Measurements from ENCODE around the gene ASTL. TPM values are rescaled to one million over a fixed set of nuclear protein-coding genes. Genes with fewer than 3 reads are reported as not detected.

The ASTL gene
- total RNA-seq, 4 donors from 2014 or later: not detected

- H3K4me1 ChIP-seq: no peaks in the 10 kb centered on the region
- peak overlapping the region in 3 of 4 donors; percentile 68 to 74 (median 70) for H3K27ac ChIP-seq
- ATAC-seq (no peak), DNase-seq (peak in 1 of 2 donors; percentile 10)
- H3K9me3 ChIP-seq: no peaks in the 10 kb centered on the region
- no peak overlapping the region for H3K4me3 ChIP-seq
- intact Hi-C loops (cut with DNase I; ENCODE audit: low total_unique reads) (no loop called here), in situ Hi-C loops (cut with MboI; ENCODE audit: low sequenced_read_pairs in 4 of 4) (loop anchor here in 2 of 4 donors (25.0 kb wide), 1 partner anchor 98 kb away; no protein-coding TSS in a partner anchor)
- no peaks in the 10 kb centered on the region for H3K36me3 ChIP-seq
- H3K27me3 ChIP-seq: peaks cover 10 to 12% (median 11%) of the 10 kb centered on the region in 3 donors
- TF ChIP-seq POLR2A (IDR thresholded peaks at IDR 0.05) (no peak), CTCF (IDR thresholded peaks at IDR 0.05 in 4 of 5, conservative IDR thresholded peaks at IDR 0.05 in 1 of 5) (no peak)
These were observed 27.6 kb downstream of the ASTL start for GRCh38 chr2:96110621-96111256.

DNA sequence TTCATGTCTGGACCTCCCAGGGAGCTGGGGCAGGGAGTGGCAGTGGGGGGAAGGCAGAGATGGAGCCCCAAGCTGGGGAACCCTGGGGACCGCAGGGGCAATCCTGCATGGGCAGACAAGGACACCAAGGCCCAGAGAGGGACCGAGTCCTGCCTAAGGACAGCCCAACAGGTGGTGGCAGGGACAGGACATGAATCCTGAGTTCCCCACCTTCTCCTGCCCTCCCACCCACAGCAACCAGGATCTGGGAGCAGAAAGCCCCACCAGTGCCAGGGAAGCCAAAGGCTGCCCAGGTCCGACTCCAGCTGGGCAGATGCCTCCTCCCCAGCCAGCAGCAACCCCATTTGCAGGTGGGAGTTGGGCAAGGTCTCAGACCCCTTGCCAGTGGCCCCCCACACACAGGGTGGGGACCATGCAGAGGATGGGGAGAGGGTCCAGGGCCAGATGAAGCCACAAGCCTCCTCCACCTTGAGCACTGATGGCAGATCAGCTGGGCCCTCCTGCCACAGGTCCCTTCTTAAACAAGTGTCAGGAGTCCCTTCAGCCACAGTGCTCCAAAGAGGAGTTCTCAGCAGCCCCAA is 28.3 kb downstream of the ASTL start:
- peak in 1 of 2 donors; percentile 8 for DNase-seq
- H3K9me3 ChIP-seq: no peaks in the 10 kb centered on the region
- H3K4me1 ChIP-seq: no peaks in the 10 kb centered on the region
- TF ChIP-seq POLR2A (IDR thresholded peaks at IDR 0.05) (no peak), CTCF (IDR thresholded peaks at IDR 0.05 in 4 of 5, conservative IDR thresholded peaks at IDR 0.05 in 1 of 5) (no peak)
- H3K4me3 ChIP-seq: no peak overlapping the region
- ATAC-seq: no peak
- intact Hi-C loops (cut with DNase I; ENCODE audit: low total_unique reads) (no loop called here), in situ Hi-C loops (cut with MboI; ENCODE audit: low sequenced_read_pairs in 4 of 4) (loop anchor here in 2 of 4 donors (25.0 kb wide), 1 partner anchor 98 kb away; no protein-coding TSS in a partner anchor)
- H3K27me3 ChIP-seq: peaks cover 4 to 5% (median 4%) of the 10 kb centered on the region in 3 donors
- H3K27ac ChIP-seq: peak overlapping the region in 3 of 4 donors; percentile 68 to 74 (median 70)
- no peaks in the 10 kb centered on the region for H3K36me3 ChIP-seq

DNA sequence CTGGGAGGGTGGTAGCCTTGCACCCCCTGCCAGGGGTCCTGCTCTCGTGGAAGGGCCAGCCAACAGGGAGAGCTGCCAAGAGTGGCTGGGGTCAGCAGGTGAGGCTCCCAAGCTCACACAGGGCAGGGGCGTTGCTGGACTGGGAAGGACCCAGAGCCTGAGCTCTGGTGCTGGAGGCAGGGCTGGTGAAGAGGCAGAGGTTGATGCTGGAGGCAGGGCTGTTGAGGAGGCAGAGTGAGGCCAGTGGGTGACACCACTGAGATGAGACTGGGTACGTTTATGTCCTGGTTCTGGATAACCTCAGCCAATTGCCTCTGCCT is 29.0 kb downstream of the ASTL start:
- Histone ChIP-seq H3K27ac (peak overlapping the region in 3 of 4 donors; percentile 68 to 74 (median 70)), H3K27me3 (peaks cover 0 to 4% (median 0%) of the 10 kb centered on the region in 3 donors), H3K36me3 (no peaks in the 10 kb centered on the region), H3K4me3 (peak overlapping the region in 2 of 4 donors; percentile 11 to 18), H3K9me3 (no peaks in the 10 kb centered on the region), H3K4me1 (no peaks in the 10 kb centered on the region)
- intact Hi-C loops (cut with DNase I; ENCODE audit: low total_unique reads): no loop called here
- DNase-seq (peak in 1 of 2 donors; percentile 11), ATAC-seq (no peak)
- in situ Hi-C loops (cut with MboI; ENCODE audit: low sequenced_read_pairs in 4 of 4): loop anchor here in 2 of 4 donors (25.0 kb wide), 1 partner anchor 97 kb away; no protein-coding TSS in a partner anchor
- TF ChIP-seq POLR2A (IDR thresholded peaks at IDR 0.05): no peak
- TF ChIP-seq CTCF (IDR thresholded peaks at IDR 0.05 in 4 of 5, conservative IDR thresholded peaks at IDR 0.05 in 1 of 5): no peak

DNA sequence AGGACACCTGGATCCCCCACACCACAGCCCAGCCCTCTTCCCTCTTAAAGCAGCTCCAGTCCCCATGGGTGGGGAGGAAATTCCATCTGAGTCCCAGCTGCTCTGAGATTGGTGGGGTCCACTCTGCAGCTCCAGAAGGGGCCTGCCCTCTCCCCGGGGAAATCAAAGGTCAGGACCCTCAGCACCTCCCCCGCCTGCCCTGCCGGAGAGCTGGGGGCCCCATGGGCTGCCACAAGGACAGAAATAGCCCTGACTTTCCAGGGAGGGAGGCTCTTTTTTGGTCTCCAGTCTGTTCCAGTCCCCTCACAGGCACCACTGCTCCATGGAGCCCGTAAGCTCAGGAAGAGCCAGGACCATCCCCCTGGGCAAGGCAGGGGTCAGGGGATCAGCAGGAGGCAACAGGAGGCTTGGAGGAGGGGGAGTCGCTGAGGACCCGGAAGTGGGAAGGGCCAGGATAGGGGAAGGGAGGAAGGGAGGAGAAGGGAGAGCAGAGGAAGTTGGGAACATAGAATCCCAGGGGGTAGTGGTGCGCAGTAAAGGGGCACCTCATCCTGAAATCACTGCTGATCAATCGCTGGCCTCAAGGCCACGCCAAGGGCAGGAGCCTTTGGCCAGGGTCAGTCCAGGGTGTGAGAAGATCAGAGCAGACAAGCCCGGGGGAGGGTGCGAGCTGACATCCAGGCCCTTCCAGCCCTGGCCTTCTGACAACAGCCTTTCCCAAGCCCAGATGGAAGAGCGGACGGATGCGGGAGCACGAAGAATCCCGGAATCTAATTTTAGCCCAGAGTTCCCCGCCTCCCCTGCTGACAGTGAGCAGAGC is 29.6 kb downstream of the ASTL start:
- peak overlapping the region; percentile 13 to 74 (median 69) for H3K27ac ChIP-seq
- no peaks in the 10 kb centered on the region for H3K4me1 ChIP-seq
- in situ Hi-C loops (cut with MboI; ENCODE audit: low sequenced_read_pairs in 4 of 4): loop anchor here in 2 of 4 donors (25.0 kb wide), 1 partner anchor 96 kb away; no protein-coding TSS in a partner anchor
- peak in 1 of 2 donors; percentile 30 for DNase-seq
- H3K4me3 ChIP-seq: peak overlapping the region in 2 of 4 donors; percentile 11 to 18
- no peaks in the 10 kb centered on the region for H3K9me3 ChIP-seq
- peak; percentile 39 to 50 for ATAC-seq
- no peaks in the 10 kb centered on the region for H3K36me3 ChIP-seq
- intact Hi-C loops (cut with DNase I; ENCODE audit: low total_unique reads): no loop called here
- no peak for TF ChIP-seq CTCF (IDR thresholded peaks at IDR 0.05 in 4 of 5, conservative IDR thresholded peaks at IDR 0.05 in 1 of 5)
- no peak for TF ChIP-seq POLR2A (IDR thresholded peaks at IDR 0.05)
- peaks cover 0 to 4% (median 0%) of the 10 kb centered on the region in 3 donors for H3K27me3 ChIP-seq

All from gastrocnemius medialis (tissue), 4 donors.